Measurements from ENCODE around the gene FAM83E.
"Not testable (repeated sequence)": the region's sequence is repeated elsewhere in the genome, so short reads cannot be mapped to it uniquely, and the experiment has no call there.

FAM83E gene

GRCh38 chr19:48639483-48640375, 24.9 kb upstream of the FAM83E start:
- DNase-seq: no peak

GRCh38 chr19:48638831-48639381, 24.0 kb upstream of the FAM83E start:
- DNase-seq: no peak

- peak; percentile 86 for DNase-seq
Observed at GRCh38 chr19:48637948-48638830, 23.3 kb upstream of the FAM83E start.

GRCh38 chr19:48637449-48637947, 22.6 kb upstream of the FAM83E start:
- DNase-seq: peak; percentile 98

GRCh38 chr19:48636859-48637448, 22.1 kb upstream of the FAM83E start, which contains the start of gene DBP:
Gene DBP, minus strand, starts transcription at chr19:48637379. Its CDS starts 385 bp downstream, at chr19:48636994.
- no peak for DNase-seq

GRCh38 chr19:48635966-48636858, 21.3 kb upstream of the FAM83E start:
- no peak for DNase-seq

GRCh38 chr19:48635263-48635965, 20.5 kb upstream of the FAM83E start:
- DNase-seq: peak; percentile 80

GRCh38 chr19:48634424-48635262, 19.8 kb upstream of the FAM83E start:
- peak; percentile 95 for DNase-seq

GRCh38 chr19:48634036-48634342, 19.1 kb upstream of the FAM83E start:
- no peak for DNase-seq

GRCh38 chr19:48633148-48634035, 18.5 kb upstream of the FAM83E start:
- DNase-seq: no peak

GRCh38 chr19:48632692-48633147, 17.8 kb upstream of the FAM83E start:
- no peak for DNase-seq

- DNase-seq: not testable (repeated sequence)
Observed at GRCh38 chr19:48632286-48632685, 17.4 kb upstream of the FAM83E start.

- DNase-seq: no peak
Observed at GRCh38 chr19:48631225-48631624, 16.3 kb upstream of the FAM83E start.

GRCh38 chr19:48630296-48631063, 15.6 kb upstream of the FAM83E start:
- DNase-seq: no peak

- DNase-seq: no peak
Observed at GRCh38 chr19:48629599-48630295, 14.9 kb upstream of the FAM83E start.

GRCh38 chr19:48629297-48629598, 14.4 kb upstream of the FAM83E start:
- no peak for DNase-seq

GRCh38 chr19:48628486-48629296, 13.8 kb upstream of the FAM83E start:
- DNase-seq: no peak

Data from activated CD4-positive, alpha-beta T cell treated with anti-CD3 and anti-CD28 coated beads, Interleukin-10, Interleukin-2, amounts not matched to agents 100 ng/mL and 50 ng/mL, durations not matched to agents 16 hours and 8 hours (primary cell).